SK-N-SH treated with all-trans-retinoic acid at 6 μM for 48 hours (cell line): ENCODE results near the gene P2RY1.
"Not testable (repeated sequence)": the region's sequence is repeated elsewhere in the genome, so short reads cannot be mapped to it uniquely, and the experiment has no call there.

Source experiments
- ATAC-seq: fragments of 200-7000 bp; cut with Tn5 transposase; 3 replicates; pipeline ENCODE4 v1.9.1; 2020; ENCODE audit warnings: mild to moderate bottlenecking, moderate library complexity
- ARNTL ChIP-seq: fragments of 450-650 bp; formaldehyde crosslinking; IDR thresholded peaks from 2 replicates; pipeline ENCODE4 v1.5.0; 2020; ENCODE audit warnings: low read depth, mild to moderate bottlenecking, moderate library complexity, borderline replicate concordance
- BACH2 ChIP-seq: fragments of 250-450 bp; sonication (Bioruptor Pico); IDR thresholded peaks from 2 replicates; pipeline ENCODE4 v1.9.0; 2021; ENCODE audit warnings: mild to moderate bottlenecking, borderline replicate concordance
- CSDC2 ChIP-seq: fragments of 250-450 bp; sonication (Bioruptor Pico); IDR thresholded peaks from 2 replicates; pipeline ENCODE4 v1.5.0; 2020; ENCODE audit warnings: mild to moderate bottlenecking, moderate library complexity
- ESRRG ChIP-seq: fragments of 250-450 bp; sonication (Bioruptor Pico); IDR thresholded peaks from 2 replicates; pipeline ENCODE4 v1.6.1; 2021; ENCODE audit warnings: mild to moderate bottlenecking
- GLIS3 ChIP-seq: fragments of 250-450 bp; sonication (Bioruptor Pico); IDR thresholded peaks from 2 replicates; pipeline ENCODE4 v1.5.0; 2020; ENCODE audit warnings: mild to moderate bottlenecking, moderate library complexity
- ISL1 ChIP-seq: fragments of 250-450 bp; sonication (Bioruptor Pico); IDR thresholded peaks from 2 replicates; pipeline ENCODE4 v2.1.2; 2022; ENCODE audit warnings: mild to moderate bottlenecking, moderate library complexity
- PPARA ChIP-seq: fragments of 250-450 bp; sonication (Bioruptor Pico); IDR thresholded peaks from 2 replicates; pipeline ENCODE4 v1.5.0; 2020; ENCODE audit warnings: mild to moderate bottlenecking, borderline replicate concordance
- SNAI2 ChIP-seq: fragments of 250-450 bp; sonication (Bioruptor Pico); IDR thresholded peaks from 2 replicates; pipeline ENCODE4 v1.5.0; 2020; ENCODE audit warnings: mild to moderate bottlenecking, moderate library complexity
- TCF4 ChIP-seq: fragments of 250-450 bp; sonication (Bioruptor Pico); IDR thresholded peaks from 2 replicates; pipeline ENCODE4 v1.8.0; 2021; ENCODE audit warnings: mild to moderate bottlenecking, moderate library complexity, borderline replicate concordance
- TOX ChIP-seq: fragments of 250-450 bp; sonication (Bioruptor Pico); IDR thresholded peaks from 2 replicates; pipeline ENCODE4 v1.8.0; 2021; ENCODE audit warnings: mild to moderate bottlenecking, moderate library complexity, borderline replicate concordance
- ZC3H10 ChIP-seq: fragments of 250-450 bp; sonication (Bioruptor Pico); IDR thresholded peaks from 2 replicates; pipeline ENCODE4 v1.5.1; 2021; ENCODE audit warnings: mild to moderate bottlenecking, moderate library complexity
- ZFP3 ChIP-seq: fragments of 250-450 bp; sonication (Bioruptor Pico); IDR thresholded peaks from 2 replicates; pipeline ENCODE4 v1.5.0; 2020; ENCODE audit warnings: mild to moderate bottlenecking, moderate library complexity
- ZFP30 ChIP-seq: fragments of 450-650 bp; formaldehyde crosslinking; IDR thresholded peaks from 2 replicates; pipeline ENCODE4 v1.5.0; 2022; ENCODE audit warnings: mild to moderate bottlenecking, moderate library complexity
- ZNF70 ChIP-seq: fragments of 450-650 bp; formaldehyde crosslinking; IDR thresholded peaks from 2 replicates; pipeline ENCODE4 v1.5.0; 2020; ENCODE audit warnings: mild to moderate bottlenecking, moderate library complexity
- ZNF8 ChIP-seq: fragments of 450-650 bp; formaldehyde crosslinking; IDR thresholded peaks from 2 replicates; pipeline ENCODE4 v1.5.0; 2020; ENCODE audit warnings: mild to moderate bottlenecking, moderate library complexity
- TF ChIP-seq, protein P1 (sequence below): fragments of 250-450 bp; sonication (Bioruptor Pico); IDR thresholded peaks from 2 replicates; pipeline ENCODE4 v1.8.0; 2021; ENCODE audit warnings: low read depth, mild to moderate bottlenecking, moderate library complexity, borderline replicate concordance
- TF ChIP-seq, protein P2 (sequence below): fragments of 250-450 bp; sonication (Bioruptor Pico); IDR thresholded peaks from 2 replicates; pipeline ENCODE4 v1.8.0; 2020; ENCODE audit warnings: mild to moderate bottlenecking, moderate library complexity, borderline replicate concordance
- TF ChIP-seq, protein P3 (sequence below): fragments of 250-450 bp; sonication (Bioruptor Pico); IDR thresholded peaks from 2 replicates; pipeline ENCODE4 v1.5.1; 2021; ENCODE audit warnings: mild to moderate bottlenecking, moderate library complexity
- TF ChIP-seq, protein P4 (sequence below): fragments of 250-450 bp; sonication (Bioruptor Pico); IDR thresholded peaks from 2 replicates; pipeline ENCODE4 v1.5.1; 2020; ENCODE audit warnings: low read depth, mild to moderate bottlenecking, moderate library complexity
- TF ChIP-seq, protein P5 (sequence below): fragments of 250-450 bp; sonication (Bioruptor Pico); IDR thresholded peaks from 2 replicates; pipeline ENCODE4 v1.5.0; 2020; ENCODE audit warnings: mild to moderate bottlenecking, moderate library complexity

P2RY1 gene

DNA sequence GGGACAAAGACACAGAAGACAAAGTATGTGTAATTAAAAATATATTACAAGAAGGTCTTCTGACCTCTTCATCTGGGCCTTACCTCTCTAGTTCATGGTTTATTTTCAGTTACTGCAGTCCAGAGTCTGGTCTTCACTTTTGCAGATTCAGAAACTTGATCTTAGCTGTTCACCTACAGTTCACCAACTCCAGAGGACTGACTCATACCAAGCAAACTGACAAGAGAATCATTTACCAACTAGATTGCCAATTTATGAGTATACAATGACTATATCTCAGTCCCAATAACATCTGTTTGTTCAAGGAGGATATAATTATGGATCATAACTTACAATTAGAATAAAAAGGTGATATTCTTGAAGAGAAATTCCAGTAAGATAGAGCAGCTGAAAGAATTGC lies 9.0 kb downstream of the P2RY1 start:
- TF ChIP-seq SNAI2, result no peak
- no peak for TF ChIP-seq ZNF70
- no peak for TF ChIP-seq ZFP3 (CRISPR knock-in tag)
- TF ChIP-seq, protein P1, sequence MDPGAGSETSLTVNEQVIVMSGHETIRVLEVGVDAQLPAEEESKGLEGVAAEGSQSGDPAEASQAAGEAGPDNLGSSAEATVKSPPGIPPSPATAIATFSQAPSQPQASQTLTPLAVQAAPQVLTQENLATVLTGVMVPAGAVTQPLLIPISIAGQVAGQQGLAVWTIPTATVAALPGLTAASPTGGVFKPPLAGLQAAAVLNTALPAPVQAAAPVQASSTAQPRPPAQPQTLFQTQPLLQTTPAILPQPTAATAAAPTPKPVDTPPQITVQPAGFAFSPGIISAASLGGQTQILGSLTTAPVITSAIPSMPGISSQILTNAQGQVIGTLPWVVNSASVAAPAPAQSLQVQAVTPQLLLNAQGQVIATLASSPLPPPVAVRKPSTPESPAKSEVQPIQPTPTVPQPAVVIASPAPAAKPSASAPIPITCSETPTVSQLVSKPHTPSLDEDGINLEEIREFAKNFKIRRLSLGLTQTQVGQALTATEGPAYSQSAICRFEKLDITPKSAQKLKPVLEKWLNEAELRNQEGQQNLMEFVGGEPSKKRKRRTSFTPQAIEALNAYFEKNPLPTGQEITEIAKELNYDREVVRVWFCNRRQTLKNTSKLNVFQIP (CRISPR knock-in tag), result no peak
- no peak for TF ChIP-seq CSDC2 (CRISPR knock-in tag)
- TF ChIP-seq, protein P2, sequence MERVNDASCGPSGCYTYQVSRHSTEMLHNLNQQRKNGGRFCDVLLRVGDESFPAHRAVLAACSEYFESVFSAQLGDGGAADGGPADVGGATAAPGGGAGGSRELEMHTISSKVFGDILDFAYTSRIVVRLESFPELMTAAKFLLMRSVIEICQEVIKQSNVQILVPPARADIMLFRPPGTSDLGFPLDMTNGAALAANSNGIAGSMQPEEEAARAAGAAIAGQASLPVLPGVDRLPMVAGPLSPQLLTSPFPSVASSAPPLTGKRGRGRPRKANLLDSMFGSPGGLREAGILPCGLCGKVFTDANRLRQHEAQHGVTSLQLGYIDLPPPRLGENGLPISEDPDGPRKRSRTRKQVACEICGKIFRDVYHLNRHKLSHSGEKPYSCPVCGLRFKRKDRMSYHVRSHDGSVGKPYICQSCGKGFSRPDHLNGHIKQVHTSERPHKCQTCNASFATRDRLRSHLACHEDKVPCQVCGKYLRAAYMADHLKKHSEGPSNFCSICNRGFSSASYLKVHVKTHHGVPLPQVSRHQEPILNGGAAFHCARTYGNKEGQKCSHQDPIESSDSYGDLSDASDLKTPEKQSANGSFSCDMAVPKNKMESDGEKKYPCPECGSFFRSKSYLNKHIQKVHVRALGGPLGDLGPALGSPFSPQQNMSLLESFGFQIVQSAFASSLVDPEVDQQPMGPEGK (CRISPR knock-in tag), result no peak
- TF ChIP-seq ZC3H10 (CRISPR knock-in tag), result no peak
- no peak for TF ChIP-seq ZFP30 (CRISPR knock-in tag)
- TF ChIP-seq, protein P3, sequence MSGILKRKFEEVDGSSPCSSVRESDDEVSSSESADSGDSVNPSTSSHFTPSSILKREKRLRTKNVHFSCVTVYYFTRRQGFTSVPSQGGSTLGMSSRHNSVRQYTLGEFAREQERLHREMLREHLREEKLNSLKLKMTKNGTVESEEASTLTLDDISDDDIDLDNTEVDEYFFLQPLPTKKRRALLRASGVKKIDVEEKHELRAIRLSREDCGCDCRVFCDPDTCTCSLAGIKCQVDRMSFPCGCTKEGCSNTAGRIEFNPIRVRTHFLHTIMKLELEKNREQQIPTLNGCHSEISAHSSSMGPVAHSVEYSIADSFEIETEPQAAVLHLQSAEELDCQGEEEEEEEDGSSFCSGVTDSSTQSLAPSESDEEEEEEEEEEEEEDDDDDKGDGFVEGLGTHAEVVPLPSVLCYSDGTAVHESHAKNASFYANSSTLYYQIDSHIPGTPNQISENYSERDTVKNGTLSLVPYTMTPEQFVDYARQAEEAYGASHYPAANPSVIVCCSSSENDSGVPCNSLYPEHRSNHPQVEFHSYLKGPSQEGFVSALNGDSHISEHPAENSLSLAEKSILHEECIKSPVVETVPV (CRISPR knock-in tag), result no peak
- TF ChIP-seq ESRRG (CRISPR knock-in tag), result no peak
- TF ChIP-seq, protein P4, sequence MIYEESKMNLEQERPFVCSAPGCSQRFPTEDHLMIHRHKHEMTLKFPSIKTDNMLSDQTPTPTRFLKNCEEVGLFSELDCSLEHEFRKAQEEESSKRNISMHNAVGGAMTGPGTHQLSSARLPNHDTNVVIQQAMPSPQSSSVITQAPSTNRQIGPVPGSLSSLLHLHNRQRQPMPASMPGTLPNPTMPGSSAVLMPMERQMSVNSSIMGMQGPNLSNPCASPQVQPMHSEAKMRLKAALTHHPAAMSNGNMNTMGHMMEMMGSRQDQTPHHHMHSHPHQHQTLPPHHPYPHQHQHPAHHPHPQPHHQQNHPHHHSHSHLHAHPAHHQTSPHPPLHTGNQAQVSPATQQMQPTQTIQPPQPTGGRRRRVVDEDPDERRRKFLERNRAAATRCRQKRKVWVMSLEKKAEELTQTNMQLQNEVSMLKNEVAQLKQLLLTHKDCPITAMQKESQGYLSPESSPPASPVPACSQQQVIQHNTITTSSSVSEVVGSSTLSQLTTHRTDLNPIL (CRISPR knock-in tag), result no peak
- TF ChIP-seq, protein P5, sequence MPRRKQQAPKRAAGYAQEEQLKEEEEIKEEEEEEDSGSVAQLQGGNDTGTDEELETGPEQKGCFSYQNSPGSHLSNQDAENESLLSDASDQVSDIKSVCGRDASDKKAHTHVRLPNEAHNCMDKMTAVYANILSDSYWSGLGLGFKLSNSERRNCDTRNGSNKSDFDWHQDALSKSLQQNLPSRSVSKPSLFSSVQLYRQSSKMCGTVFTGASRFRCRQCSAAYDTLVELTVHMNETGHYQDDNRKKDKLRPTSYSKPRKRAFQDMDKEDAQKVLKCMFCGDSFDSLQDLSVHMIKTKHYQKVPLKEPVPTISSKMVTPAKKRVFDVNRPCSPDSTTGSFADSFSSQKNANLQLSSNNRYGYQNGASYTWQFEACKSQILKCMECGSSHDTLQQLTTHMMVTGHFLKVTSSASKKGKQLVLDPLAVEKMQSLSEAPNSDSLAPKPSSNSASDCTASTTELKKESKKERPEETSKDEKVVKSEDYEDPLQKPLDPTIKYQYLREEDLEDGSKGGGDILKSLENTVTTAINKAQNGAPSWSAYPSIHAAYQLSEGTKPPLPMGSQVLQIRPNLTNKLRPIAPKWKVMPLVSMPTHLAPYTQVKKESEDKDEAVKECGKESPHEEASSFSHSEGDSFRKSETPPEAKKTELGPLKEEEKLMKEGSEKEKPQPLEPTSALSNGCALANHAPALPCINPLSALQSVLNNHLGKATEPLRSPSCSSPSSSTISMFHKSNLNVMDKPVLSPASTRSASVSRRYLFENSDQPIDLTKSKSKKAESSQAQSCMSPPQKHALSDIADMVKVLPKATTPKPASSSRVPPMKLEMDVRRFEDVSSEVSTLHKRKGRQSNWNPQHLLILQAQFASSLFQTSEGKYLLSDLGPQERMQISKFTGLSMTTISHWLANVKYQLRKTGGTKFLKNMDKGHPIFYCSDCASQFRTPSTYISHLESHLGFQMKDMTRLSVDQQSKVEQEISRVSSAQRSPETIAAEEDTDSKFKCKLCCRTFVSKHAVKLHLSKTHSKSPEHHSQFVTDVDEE (CRISPR knock-in tag), result no peak
- no peak for TF ChIP-seq ARNTL (CRISPR knock-in tag)
- no peak for TF ChIP-seq TCF4 (CRISPR knock-in tag)
- TF ChIP-seq GLIS3 (CRISPR knock-in tag), result no peak
- no peak for TF ChIP-seq TOX (CRISPR knock-in tag)
- TF ChIP-seq BACH2, result no peak
- no peak for TF ChIP-seq PPARA
- no peak for TF ChIP-seq ZNF8 (CRISPR knock-in tag)
- no peak for ATAC-seq

DNA sequence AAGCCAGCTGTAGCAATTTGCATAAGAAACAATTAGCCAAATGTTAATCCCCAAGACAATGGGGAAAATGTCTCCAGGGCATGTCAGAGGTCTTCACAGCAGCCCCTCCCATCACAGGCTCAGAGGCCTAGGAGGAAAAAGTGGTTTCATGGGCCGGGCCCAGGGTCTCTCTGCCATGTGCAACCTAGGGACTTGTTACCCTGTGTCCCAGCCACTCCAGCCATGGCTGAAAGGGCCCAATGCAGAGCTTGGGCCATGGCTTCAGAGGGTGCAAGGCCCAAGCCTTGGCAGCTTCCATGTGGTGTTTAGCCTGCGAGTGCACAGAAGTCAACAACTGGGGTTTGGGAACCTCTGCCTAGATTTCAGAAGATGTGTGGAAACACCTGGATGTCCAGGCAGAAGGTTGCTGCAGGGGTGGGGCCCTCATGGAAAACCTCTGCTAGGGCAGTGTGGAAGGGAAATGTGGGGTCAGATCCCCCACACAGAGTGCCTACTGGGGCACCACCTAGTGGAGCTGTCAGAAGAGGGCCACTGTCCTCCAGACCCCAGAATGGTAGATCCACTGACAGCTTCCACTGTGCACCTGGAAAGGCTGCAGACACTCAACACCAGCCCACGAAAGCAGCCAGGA lies 11.8 kb downstream of the P2RY1 start:
- not testable (repeated sequence) for ATAC-seq

DNA sequence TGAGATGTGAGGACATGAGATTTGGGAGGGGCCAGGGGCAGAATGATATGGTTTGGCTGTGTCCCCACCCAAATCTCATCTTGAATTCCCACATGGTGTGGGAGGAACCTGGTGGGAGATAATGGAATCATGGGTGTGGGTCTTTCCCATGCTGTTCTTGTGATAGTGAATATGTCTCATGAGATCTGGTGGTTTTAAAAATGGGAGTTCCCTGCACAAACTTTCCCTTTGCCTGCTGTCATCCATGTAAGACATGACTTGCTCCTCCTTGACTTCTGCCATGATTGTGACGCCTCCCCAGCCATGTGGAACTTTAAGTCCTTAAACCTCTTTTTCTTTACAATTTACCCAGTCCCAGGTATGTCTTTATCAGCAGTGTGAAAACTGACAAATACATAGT lies 12.7 kb downstream of the P2RY1 start:
- not testable (repeated sequence) for ATAC-seq

DNA sequence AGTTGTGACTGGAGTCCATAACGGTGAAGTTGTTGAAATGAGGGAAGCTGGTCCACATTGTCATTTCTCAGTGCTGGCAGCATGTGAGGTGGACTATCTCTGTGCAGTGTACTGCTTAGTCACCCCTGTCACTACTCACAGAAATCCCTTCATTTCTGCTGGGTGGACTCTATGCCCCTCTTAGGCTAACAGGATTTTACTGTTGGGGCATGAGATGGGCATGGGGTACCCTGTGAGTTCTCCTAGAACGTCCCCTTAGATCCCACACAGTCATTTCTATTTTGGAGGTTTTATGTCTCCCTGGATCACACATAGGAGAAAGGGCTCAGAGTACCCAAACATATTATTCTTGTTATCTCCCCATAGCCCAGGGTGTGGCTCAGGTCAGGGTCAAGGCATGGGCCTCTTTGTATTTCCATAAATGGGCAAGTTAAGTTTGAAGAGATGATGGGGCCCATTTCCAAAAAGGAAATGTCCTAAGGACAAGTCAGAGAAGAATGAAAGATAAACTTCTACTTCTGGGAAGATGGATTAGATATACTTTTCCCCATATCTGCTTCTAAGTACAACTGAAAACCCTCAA lies 15.2 kb downstream of the P2RY1 start:
- ATAC-seq, result no peak
- TF ChIP-seq ZNF70 (no peak), ISL1 (CRISPR knock-in tag) (no peak), CSDC2 (CRISPR knock-in tag) (no peak), TCF4 (CRISPR knock-in tag) (no peak), ARNTL (CRISPR knock-in tag) (no peak)
- TF ChIP-seq, protein P1 (CRISPR knock-in tag), result no peak
- TF ChIP-seq, protein P5 (CRISPR knock-in tag), result no peak
- TF ChIP-seq, protein P4 (CRISPR knock-in tag), result no peak
